ENCODE measurements around the gene SAMD5.

SAMD5 gene

GRCh38 chr6:147547369-147547902 is 38.9 kb downstream of the SAMD5 start:
- in situ Hi-C loops (cut with HindIII; ENCODE audit: low sequenced_read_pairs), result loop anchor here (10.0 kb wide), 1 partner anchor 237 kb away; no protein-coding TSS in a partner anchor
- TF ChIP-seq CTCF (IDR thresholded peaks at IDR 0.05; ENCODE audit: low read depth, low read length, missing control alignments), result no peak
- H3K4me3 ChIP-seq (ENCODE audit: low read depth, low read length), result no peak overlapping the region
- no peak for DNase-seq (ENCODE audit: low read depth)

GRCh38 chr6:147548921-147549475 is 40.5 kb downstream of the SAMD5 start:
- no peak overlapping the region for H3K4me3 ChIP-seq (ENCODE audit: low read depth, low read length)
- no peak for TF ChIP-seq CTCF (IDR thresholded peaks at IDR 0.05; ENCODE audit: low read depth, low read length, missing control alignments)
- no peak for DNase-seq (ENCODE audit: low read depth)
- in situ Hi-C loops (cut with HindIII; ENCODE audit: low sequenced_read_pairs), result loop anchor here (10.0 kb wide), 1 partner anchor 236 kb away; no protein-coding TSS in a partner anchor

GRCh38 chr6:147549531-147549930 is 41.0 kb downstream of the SAMD5 start:
- in situ Hi-C loops (cut with HindIII; ENCODE audit: low sequenced_read_pairs), result loop anchor here (10.0 kb wide), 1 partner anchor 235 kb away; no protein-coding TSS in a partner anchor
- no peak overlapping the region for H3K4me3 ChIP-seq (ENCODE audit: low read depth, low read length)
- no peak for DNase-seq (ENCODE audit: low read depth)
- no peak for TF ChIP-seq CTCF (IDR thresholded peaks at IDR 0.05; ENCODE audit: low read depth, low read length, missing control alignments)

- no peak for TF ChIP-seq CTCF (IDR thresholded peaks at IDR 0.05; ENCODE audit: low read depth, low read length, missing control alignments)
- no peak overlapping the region for H3K4me3 ChIP-seq (ENCODE audit: low read depth, low read length)
- DNase-seq (ENCODE audit: low read depth), result no peak
- in situ Hi-C loops (cut with HindIII; ENCODE audit: low sequenced_read_pairs), result no loop called here
Measured at GRCh38 chr6:147551976-147552375, 43.5 kb downstream of the SAMD5 start.

GRCh38 chr6:147553099-147553498 is 44.6 kb downstream of the SAMD5 start:
- TF ChIP-seq CTCF (IDR thresholded peaks at IDR 0.05; ENCODE audit: low read depth, low read length, missing control alignments), result no peak
- no peak for DNase-seq (ENCODE audit: low read depth)
- no peak overlapping the region for H3K4me3 ChIP-seq (ENCODE audit: low read depth, low read length)
- in situ Hi-C loops (cut with HindIII; ENCODE audit: low sequenced_read_pairs), result no loop called here

GRCh38 chr6:147554281-147554680 is 45.8 kb downstream of the SAMD5 start:
- no peak for DNase-seq (ENCODE audit: low read depth)
- in situ Hi-C loops (cut with HindIII; ENCODE audit: low sequenced_read_pairs), result no loop called here
- no peak for TF ChIP-seq CTCF (IDR thresholded peaks at IDR 0.05; ENCODE audit: low read depth, low read length, missing control alignments)
- H3K4me3 ChIP-seq (ENCODE audit: low read depth, low read length), result no peak overlapping the region

All from astrocyte of the cerebellum (primary cell).